ENCODE measurements around the gene LSM7.

The LSM7 gene

DNA sequence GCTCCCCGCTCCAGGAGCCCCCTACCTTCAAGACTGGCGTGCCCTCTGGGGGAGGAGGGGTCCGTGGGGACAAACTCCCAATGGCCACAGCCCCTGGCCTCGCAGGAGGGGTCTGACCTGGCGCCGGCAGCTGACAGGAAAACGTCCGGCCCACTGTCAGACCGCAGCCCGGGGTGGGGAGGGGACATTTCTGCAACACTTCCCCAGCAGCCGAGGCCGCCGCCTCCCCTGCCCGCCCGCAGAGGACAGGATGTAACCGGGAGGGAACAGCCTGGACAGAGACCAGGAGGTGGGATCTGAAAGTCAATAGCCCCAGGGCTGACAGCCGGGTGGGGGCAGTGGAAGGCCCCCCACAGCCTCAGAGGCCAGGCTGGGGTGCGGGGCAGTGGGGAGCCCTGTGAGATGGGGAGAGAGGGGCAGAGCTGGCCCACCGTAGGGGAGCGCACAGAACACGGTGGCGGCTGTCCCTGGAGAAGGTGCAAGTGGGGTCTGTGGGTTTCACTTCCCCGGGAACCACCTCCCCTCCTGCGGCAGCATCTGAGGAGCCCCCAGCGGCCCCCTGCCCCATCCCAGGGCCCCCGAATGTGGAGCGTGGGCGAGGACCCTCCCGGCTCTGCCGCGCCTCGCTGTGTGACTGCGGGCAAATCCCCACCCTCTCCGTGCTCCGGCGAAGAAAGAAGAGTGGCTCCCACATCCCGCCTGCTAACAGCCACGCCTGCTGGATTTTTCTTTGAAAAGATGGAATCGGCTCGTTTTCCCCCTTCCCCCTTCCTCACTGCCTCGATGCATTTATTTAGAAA is 46.1 kb downstream of the LSM7 start, which contains the start of gene PEAK3:
Gene PEAK3 (minus strand): TSS at position 114 of the 800 bp plus-strand sequence. CDS start 1,244 bp downstream, outside the sequence.
- peak within 1 kb of the TSS; percentile 15; the same call in 1 of the 2 replicates for H3K4me3 ChIP-seq (ENCODE audit: low read length)
- no peak for TF ChIP-seq ZNF274 (IDR thresholded peaks at IDR 0.05; ENCODE audit: low read depth, low read length)

DNA sequence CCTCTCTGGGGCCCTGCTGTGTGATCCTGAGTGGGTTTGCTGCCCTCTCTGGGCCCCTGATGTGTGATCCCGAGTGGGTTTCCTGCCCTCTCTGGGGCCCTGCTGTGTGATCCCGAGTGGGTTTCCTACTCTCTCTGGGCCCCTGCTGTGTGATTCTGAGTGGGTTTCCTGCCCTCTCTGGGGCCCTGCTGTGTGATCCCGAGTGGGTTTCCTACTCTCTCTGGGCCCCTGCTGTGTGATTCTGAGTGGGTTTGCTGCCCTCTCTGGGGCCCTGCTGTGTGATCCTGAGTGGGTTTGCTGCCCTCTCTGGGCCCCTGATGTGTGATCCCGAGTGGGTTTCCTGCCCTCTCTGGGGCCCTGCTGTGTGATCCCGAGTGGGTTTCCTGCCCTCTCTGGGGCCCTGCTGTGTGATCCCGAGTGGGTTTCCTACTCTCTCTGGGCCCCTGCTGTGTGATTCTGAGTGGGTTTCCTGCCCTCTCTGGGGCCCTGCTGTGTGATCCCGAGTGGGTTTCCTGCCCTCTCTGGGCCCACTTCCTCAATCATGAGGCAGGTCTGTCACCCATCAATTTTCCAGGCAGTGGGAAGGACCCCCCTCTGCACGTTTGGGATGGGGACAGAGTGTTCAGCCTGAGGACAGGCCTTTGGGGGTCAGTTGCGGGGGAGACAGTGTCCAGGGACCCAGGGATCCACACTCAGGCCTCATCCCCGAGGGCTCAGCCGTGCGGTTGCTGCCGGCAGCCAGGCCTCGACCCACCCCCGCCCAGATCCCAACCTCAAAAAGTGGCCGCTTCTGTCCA is 46.9 kb downstream of the LSM7 start:
- H3K4me3 ChIP-seq (ENCODE audit: low read length): peak overlapping the region; percentile 15; the same call in 1 of the 2 replicates

DNA sequence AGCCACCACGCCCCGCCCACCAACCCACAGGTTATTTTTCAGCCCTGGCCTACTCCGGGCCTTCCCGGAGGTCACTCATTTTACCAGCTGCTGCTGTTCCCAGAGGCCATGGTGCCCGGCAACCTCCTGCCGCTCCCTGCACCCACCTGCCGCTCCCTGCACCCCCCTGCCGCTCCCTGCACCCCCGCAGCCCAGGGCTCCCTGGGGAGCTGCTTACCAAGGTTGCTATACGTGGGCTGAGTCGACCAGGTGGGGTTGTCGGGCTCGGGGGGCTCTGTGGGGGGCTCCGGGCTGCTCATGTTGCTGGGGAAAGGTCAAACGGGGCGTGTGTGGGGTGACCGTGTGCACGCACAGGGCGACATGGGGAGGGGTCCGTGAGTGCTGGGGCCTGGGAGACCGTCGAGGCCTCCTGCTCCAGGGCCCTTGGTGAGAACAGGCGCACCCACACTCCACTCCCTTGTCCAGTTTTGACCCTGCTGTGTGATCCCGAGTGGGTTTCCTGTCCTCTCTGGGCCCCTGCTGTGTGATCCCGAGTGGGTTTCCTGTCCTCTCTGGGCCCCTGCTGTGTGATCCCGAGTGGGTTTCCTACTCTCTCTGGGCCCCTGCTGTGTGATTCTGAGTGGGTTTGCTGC is 47.6 kb downstream of the LSM7 start:
- no peak overlapping the region for H3K4me3 ChIP-seq (ENCODE audit: low read length)
- no peak for TF ChIP-seq ZNF274 (IDR thresholded peaks at IDR 0.05; ENCODE audit: low read depth, low read length)

DNA sequence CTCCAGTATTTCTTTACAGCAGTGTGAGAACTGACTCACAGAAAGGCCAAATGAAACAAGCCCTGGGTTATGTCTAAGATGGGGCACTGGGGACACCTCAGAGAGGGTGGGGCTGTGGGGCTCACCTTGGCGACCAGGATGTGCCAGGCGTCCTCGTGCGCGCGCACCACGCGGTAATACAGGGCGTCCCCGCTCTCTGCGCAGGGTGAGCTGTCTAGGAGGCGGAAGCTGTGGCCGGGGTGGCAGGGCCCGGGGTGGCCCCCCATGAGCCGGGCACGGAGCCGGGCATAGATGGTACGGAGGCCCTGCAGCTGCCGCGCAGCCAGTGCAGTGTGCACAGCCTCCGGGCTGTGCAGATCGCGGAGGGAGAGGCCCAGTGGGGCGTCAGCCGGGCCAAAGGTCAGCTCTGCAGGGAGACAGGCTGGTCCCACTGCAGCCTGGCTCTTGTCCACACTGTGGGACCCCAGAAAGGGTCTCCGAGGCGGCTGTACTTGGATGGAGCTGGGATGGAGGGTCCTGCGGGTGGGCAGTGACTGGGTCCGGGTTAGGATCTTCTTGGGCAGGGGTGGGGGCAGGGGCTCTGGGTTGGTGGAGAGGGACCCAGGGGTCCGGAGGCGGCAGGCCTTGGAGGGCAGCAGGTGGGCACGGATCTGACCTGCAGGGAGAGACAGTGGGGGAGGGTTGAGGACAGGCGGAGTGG is 49.8 kb downstream of the LSM7 start:
- H3K4me3 ChIP-seq (ENCODE audit: low read length): no peak overlapping the region
- no peak for TF ChIP-seq ZNF274 (IDR thresholded peaks at IDR 0.05; ENCODE audit: low read depth, low read length)

DNA sequence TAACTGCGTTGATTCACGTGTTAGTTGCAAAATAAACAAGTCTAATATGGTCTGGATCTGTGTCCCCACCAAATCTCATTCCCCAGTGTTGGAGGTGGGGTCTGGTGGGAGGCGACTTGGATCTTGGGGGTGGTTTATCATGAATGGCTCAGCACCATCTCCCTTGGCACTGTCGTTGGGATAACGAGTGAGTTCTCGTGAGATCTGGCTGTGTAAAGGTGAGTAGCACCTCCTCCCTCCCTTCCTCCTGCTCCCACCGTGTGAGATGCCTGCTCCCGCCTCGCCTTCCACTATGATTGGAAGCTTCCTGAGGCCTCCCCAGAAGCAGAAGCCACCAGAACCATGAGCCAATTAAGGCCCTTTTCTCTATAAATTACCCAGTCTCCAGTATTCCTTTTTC is 51.2 kb downstream of the LSM7 start:
- no peak overlapping the region for H3K4me3 ChIP-seq (ENCODE audit: low read length)
- no peak for TF ChIP-seq ZNF274 (IDR thresholded peaks at IDR 0.05; ENCODE audit: low read depth, low read length)

DNA sequence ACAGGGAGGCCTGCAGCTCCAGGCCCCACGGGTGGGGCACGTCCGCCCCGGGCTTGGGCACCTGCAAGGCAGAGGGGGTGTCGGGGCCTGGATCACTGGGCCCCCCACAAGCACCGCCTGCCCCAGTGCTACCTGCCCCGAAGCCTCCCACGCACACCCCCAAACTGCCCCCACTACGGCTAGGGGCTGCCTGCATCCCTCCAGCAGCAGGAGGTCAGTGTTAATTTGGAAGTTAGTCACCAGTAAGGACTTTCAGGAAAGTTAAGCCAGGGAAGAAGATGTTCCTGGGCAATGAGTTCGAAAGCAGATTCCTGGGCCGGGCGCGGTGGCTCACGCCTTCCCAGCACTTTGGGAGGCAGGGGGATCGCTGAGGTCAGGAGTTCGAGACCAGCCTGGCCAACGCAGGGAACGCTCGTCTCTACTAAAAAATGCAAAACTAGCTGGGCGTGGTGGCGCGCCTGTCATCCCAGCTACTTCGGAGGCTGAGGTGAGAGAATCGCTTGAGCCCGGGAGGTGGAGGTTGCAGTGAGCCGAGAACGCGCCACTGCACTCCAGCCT is 51.9 kb downstream of the LSM7 start:
- TF ChIP-seq ZNF274 (IDR thresholded peaks at IDR 0.05; ENCODE audit: low read depth, low read length): no peak
- H3K4me3 ChIP-seq (ENCODE audit: low read length): no peak overlapping the region

DNA sequence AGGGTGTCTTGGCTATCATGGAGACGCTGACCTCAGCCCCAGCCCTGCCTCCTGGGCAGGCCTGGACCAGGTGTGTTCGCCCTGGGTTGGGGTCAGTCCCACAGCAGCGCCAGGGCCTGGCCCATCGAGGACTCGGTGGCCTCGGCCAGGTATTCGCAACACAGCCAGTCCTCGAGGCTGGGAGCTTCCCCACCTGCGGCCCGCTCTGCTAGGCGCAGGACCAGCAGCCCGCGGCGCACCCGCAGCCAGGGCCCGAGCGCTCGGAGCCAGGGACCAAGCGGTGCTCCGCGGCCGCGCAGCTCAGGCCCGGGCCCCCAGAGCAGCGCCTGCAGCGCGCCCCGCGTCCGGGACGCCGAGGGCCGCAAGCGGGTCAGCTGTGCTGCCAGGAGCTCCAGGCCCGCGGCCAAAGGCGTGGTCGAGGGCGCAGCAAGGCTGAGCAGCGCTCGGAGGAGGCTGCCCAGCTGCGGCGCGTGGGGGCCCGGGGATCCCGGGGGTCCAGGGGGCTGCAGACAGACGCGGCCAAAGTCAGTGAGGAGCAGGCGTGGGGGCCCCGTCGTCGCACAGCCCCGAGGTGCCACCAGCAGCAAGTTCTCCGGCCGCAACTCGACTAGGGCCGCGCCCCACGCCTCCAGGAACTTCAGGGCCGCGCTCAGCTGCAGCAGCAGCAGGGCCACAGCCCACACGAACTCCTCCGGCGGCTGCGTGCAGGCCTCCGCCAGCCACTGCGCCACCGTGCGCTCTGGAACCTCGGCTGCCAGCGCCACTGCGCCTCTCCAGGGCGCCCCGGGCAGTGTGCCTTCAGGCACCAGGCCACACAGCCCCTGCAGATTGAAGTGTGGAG is 52.6 kb downstream of the LSM7 start:
- no peak for TF ChIP-seq ZNF274 (IDR thresholded peaks at IDR 0.05; ENCODE audit: low read depth, low read length)

DNA sequence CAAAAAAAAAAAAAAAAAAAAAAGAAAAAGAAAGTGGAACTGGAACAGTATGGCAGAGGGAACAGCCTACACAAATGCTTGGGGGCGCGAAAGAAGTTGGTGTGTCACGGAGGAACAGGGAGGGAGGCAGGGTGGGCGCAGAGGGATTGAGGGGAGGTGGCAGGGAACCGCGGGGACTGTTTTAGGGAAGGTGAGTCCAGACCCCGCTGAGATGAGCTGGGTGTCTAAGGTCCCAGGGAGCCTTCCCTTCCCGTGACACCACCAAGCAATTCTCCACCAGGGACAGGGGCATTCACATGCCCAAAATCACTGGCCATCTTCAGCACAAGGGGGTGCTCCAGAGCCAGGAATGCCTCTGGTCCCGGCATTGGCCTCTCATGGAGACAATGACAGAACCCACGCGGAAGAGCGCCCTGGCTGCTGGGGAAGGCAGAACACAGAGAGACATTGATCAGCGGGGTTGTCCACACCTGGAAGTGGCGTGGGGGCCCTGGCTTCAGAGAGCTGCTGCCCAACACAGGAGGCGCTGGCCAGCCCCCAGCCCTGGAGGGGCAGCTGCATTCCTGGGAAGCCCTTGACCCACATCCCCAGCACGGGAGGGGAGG is 53.4 kb downstream of the LSM7 start:
- no peak overlapping the region for H3K4me3 ChIP-seq (ENCODE audit: low read length)
- no peak for TF ChIP-seq ZNF274 (IDR thresholded peaks at IDR 0.05; ENCODE audit: low read depth, low read length)

More for the DNA sequence above, 52.6 kb downstream of the LSM7 start:
- H3K4me3 ChIP-seq (ENCODE audit: low read length): no peak overlapping the region

DNA sequence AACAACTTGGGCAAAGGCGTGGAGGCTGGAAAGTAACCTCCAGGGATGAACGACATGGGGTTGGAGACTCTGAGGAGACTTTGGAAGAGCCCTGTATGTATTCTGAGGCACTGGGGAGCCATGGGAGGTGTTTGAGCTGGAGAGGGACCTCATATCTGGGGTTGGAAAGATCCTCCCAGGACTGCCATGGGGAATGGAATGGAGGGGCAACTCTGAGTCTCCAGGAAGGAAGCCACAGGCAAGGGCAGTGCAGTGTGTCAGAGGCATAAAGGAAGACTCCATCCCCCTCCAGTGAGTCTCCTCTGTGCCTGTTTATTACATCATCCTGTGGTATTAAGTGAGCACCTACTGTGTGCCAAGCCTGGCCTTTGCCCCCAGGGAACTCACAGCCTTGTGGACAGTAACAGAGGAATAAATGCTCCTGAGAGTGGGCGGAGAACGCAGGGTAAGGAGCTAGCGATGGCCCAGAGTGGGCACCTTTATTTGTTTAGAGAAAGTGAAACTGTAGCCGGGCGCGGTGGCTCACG is 54.1 kb downstream of the LSM7 start:
- no peak overlapping the region for H3K4me3 ChIP-seq (ENCODE audit: low read length)
- TF ChIP-seq ZNF274 (IDR thresholded peaks at IDR 0.05; ENCODE audit: low read depth, low read length): no peak

DNA sequence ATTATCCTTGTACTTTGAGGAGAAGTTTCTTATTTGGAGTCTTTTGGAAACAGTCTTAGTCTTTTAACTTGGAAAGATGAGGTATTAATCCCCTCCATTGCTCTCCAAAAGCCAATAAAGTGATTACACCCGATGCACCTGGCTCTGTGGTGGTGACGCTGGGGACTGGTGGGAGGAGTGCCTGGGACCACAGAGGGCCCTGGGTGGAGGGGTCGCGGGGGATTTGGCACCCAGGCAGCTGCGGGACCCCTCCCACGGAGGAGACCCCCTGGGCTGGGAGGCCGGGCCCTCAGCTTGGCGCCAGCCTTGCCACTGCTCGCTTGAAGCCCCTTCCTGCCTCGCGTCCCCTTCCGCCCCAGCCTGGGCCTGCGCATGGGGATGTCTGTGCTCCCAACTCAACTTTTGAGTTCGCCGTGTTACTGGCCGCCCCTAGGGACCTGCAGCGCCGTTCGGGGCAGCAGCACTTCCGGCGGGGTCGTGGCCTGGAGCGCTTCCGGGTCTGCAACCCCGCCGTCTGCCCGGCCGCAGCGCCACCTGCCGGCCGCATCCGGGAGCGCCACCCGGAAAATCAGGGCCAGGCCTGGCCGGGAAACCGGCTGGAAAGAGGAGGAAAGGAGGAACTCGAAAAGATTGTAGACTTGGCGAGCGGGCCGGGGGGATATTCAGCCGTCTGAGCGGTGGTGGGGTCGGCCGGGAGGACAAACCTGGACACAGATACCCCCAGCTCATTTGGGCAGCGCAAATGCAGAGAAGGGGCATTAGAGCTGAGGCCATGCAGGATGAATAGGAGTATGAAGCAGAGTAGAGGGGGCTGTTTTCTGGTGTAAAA is 54.8 kb downstream of the LSM7 start:
- TF ChIP-seq ZNF274 (IDR thresholded peaks at IDR 0.05; ENCODE audit: low read depth, low read length): no peak
- H3K4me3 ChIP-seq (ENCODE audit: low read length): peak overlapping the region; percentile 3; the same call in 1 of the 2 replicates

Data from GM08714 (cell line).